Fibroblast of villous mesenchyme (primary cell): ENCODE measurements around the gene OR10A7. TPM values are rescaled to one million over a fixed set of nuclear protein-coding genes. Genes with fewer than 3 reads are reported as not detected.

ENCODE experiments used
- DNase-seq: peaks from one replicate; pipeline ENCODE4 v3.0.0-alpha.2; 2010; ENCODE audit warnings: low read depth
- H3K4me3 ChIP-seq: 2 replicates; pipeline ENCODE4 v1.5.1; 2011; ENCODE audit warnings: low read depth, mild to moderate bottlenecking, low read length
- CTCF ChIP-seq: IDR thresholded peaks from 2 replicates; pipeline ENCODE4 v1.5.1; 2012; ENCODE audit warnings: low read depth, mild to moderate bottlenecking, low read length; ENCODE audit not compliant: insufficient read depth
- total RNA-seq: library from RNA; depleted of rRNA; stranded (reverse); fragments of >200 nt; gene quantifications from 2 replicates; pipeline ENCODE4 v1.2.3, GENCODE V29; 2012

The OR10A7 gene
- total RNA-seq, 1 donor = not detected

GRCh38 chr12:55194382-55194781, 26.4 kb upstream of the OR10A7 start:
- no peak for TF ChIP-seq CTCF
- no peak overlapping the region for H3K4me3 ChIP-seq
- no peak for DNase-seq

- TF ChIP-seq CTCF = no peak
- DNase-seq = no peak
- no peak overlapping the region for H3K4me3 ChIP-seq
Observed at GRCh38 chr12:55226523-55226922, 5.7 kb downstream of the OR10A7 start.

- TF ChIP-seq CTCF = no peak
- DNase-seq = no peak
- H3K4me3 ChIP-seq = no peak overlapping the region
Observed at GRCh38 chr12:55227643-55228042, 6.8 kb downstream of the OR10A7 start.

- no peak within 1 kb of the TSS for H3K4me3 ChIP-seq
- no peak for DNase-seq
Observed at GRCh38 chr12:55244309-55244708, 23.5 kb downstream of the OR10A7 start, which contains the start of gene OR6C74. TSS of gene OR6C74 (plus strand) at chr12:55244609. CDS start at chr12:55247288, 2,679 bp downstream.

GRCh38 chr12:55246159-55246558, 25.3 kb downstream of the OR10A7 start:
- no peak for DNase-seq
- TF ChIP-seq CTCF = no peak
- no peak overlapping the region for H3K4me3 ChIP-seq

More at GRCh38 chr12:55244309-55244708, 23.5 kb downstream of the OR10A7 start, which contains the start of gene OR6C74:
- TF ChIP-seq CTCF = no peak

- no peak for TF ChIP-seq CTCF
- no peak overlapping the region for H3K4me3 ChIP-seq
- DNase-seq = no peak
Observed at GRCh38 chr12:55250944-55251343, 30.1 kb downstream of the OR10A7 start.

- H3K4me3 ChIP-seq = no peak overlapping the region
- DNase-seq = no peak
Observed at GRCh38 chr12:55253281-55253680, 32.5 kb downstream of the OR10A7 start.

More at GRCh38 chr12:55253281-55253680, 32.5 kb downstream of the OR10A7 start:
- TF ChIP-seq CTCF = no peak
